ENCODE measurements around the gene DIPK1B. TPM values are rescaled to one million over a fixed set of nuclear protein-coding genes. Genes with fewer than 3 reads are reported as not detected.
A peak's percentile ranks its signal among the peaks of the same experiment; 100 is the strongest.
"Not testable (repeated sequence)": the region's sequence is repeated elsewhere in the genome, so short reads cannot be mapped to it uniquely, and the experiment has no call there.

The DIPK1B gene
- total RNA-seq, 2 donors from 2014 or later, result 2.0 to 25.7 TPM

DNA sequence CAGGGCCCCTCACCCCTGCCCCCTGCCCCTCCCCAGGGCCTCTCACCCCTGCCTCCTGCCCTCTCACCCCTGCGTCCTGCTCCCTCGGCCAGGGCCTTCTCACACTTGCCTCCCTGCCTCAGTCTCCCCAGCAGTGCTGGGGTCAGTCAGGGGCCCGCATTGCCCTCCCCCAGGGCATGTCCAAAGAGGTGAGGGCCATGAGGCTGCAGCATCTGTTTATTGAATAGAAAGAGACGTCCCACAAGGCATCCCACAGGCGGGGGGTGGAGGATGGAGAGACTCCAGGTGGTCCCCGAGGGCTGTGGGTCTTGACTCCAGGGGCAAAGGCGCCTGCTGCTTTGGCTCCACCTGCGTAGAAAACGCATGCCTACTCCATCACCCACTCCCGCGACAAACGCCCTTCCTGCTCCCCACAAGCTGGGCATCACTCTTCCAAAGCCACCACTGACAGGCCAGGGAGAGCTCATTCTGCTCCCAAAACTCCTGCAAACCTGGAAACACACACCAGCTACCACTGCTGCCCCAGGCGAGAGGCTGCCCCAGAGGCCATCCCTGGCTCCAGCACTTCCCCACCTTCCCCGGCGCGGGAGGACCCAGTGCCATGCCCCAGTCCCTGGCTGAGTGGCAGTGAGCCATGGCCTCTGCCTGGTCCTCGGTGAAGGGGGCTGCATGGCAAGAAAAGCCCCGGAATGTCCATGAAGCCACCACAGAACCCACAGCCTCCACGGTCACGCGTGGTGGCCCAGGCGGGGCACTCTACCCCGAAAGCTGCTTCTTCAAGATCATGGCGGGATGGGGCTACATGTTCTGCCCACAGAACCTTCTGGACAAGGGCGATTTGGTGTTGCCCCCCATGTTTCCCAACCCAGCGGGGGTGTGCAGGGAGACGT, 47.3 kb downstream of the DIPK1B start:
- H3K4me1 ChIP-seq, result no peaks in the 10 kb centered on the region
- intact Hi-C loops (cut with DNase I), result no loop called here
- WGBS, 2 donors, result 73 to 75% methylated on average over 18 to 27 of the region's 27 CpGs
- no peak for ATAC-seq
- H3K4me3 ChIP-seq, result no peak overlapping the region
- no peak for TF ChIP-seq POLR2A (IDR thresholded peaks at IDR 0.05)
- TF ChIP-seq, protein P1, sequence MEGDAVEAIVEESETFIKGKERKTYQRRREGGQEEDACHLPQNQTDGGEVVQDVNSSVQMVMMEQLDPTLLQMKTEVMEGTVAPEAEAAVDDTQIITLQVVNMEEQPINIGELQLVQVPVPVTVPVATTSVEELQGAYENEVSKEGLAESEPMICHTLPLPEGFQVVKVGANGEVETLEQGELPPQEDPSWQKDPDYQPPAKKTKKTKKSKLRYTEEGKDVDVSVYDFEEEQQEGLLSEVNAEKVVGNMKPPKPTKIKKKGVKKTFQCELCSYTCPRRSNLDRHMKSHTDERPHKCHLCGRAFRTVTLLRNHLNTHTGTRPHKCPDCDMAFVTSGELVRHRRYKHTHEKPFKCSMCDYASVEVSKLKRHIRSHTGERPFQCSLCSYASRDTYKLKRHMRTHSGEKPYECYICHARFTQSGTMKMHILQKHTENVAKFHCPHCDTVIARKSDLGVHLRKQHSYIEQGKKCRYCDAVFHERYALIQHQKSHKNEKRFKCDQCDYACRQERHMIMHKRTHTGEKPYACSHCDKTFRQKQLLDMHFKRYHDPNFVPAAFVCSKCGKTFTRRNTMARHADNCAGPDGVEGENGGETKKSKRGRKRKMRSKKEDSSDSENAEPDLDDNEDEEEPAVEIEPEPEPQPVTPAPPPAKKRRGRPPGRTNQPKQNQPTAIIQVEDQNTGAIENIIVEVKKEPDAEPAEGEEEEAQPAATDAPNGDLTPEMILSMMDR (IDR thresholded peaks at IDR 0.05), result no peak
- no peak for DNase-seq
- no peak overlapping the region for H3K27ac ChIP-seq
- H3K9me3 ChIP-seq, result peaks cover 0 to 6% (median 0%) of the 10 kb centered on the region in 3 donors
- no peaks in the 10 kb centered on the region for H3K27me3 ChIP-seq
- H3K36me3 ChIP-seq (replicated peaks in 1 of 2; ENCODE audit: insufficient read depth in 1 of 2, low read depth in 2 of 2), result no peaks in the 10 kb centered on the region

DNA sequence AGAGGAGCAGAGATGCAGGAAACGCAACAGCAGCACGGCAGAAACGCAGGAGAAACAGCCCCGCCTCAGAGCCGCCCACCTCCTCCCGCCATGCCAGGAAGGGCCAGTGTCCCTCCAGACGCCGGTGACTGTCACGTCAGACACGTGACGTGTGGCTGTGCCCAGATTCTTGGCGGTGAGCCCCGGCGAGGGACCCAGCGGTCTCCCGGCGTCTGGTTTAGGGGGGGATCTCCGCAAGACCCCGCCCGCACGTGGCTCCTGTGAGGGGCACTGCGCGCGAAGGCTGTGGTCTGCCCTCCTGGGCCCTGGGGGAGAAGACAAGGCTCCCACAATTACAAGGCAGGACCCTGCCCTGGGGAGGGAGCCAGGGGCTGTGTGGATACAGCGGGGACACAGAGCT, 48.1 kb downstream of the DIPK1B start:
- H3K4me1 ChIP-seq, result no peaks in the 10 kb centered on the region
- 61 to 85% methylated on average over 8 to 22 of the region's 25 CpGs for WGBS, 2 donors
- no peak overlapping the region for H3K27ac ChIP-seq
- H3K27me3 ChIP-seq, result no peaks in the 10 kb centered on the region
- H3K36me3 ChIP-seq (replicated peaks in 1 of 2; ENCODE audit: insufficient read depth in 1 of 2, low read depth in 2 of 2), result no peaks in the 10 kb centered on the region
- H3K9me3 ChIP-seq, result peaks cover 0 to 6% (median 0%) of the 10 kb centered on the region in 3 donors
- no peak for ATAC-seq
- TF ChIP-seq, protein P1 (IDR thresholded peaks at IDR 0.05), result no peak
- no peak for TF ChIP-seq POLR2A (IDR thresholded peaks at IDR 0.05)
- intact Hi-C loops (cut with DNase I), result no loop called here
- H3K4me3 ChIP-seq, result no peak overlapping the region
- no peak for DNase-seq

DNA sequence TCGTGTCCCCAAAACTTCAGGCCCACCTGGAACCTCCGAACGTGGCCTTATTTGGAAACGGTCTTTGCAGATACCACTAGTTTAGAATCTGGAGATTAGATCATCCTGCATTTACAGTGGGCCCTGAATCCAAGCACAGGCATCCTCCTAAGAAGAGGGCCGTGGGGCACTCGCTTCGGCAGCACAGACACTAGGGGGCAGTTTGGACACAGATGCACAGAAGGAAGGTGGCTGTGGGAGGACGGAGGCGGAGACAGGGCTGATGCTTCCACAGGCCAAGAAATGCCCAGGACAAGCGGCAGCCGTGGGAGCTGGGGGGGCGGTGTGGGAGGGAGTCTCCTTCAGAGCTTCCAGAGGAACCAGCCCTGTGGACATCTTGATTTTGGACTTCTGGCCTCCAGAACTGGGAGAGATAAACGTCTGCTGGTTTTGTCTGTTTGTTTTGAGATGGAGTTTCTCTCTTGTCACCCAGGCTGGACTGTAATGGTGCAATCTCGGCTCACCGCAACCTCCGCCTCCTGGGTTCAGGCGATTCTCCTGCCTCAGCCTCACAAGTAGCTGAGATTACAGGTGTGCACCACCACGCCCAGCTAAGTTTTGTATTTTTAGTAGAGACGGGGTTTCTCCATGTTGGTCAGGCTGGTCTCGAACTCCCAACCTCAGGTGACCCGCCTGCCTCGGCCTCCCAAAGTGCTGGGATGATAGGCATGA, 48.6 kb downstream of the DIPK1B start:
- TF ChIP-seq, protein P1 (IDR thresholded peaks at IDR 0.05), result peak; percentile 16 to 42 (median 28)
- ATAC-seq (peak; percentile 49), DNase-seq (peak; percentile 47 to 69 (median 62))
- H3K9me3 ChIP-seq; H3K27me3 ChIP-seq; H3K36me3 ChIP-seq (replicated peaks in 1 of 2; ENCODE audit: insufficient read depth in 1 of 2, low read depth in 2 of 2); intact Hi-C loops (cut with DNase I); H3K27ac ChIP-seq; H3K4me3 ChIP-seq; H3K4me1 ChIP-seq: not testable (repeated sequence)
- 32 to 43% methylated on average over 14 to 22 of the region's 22 CpGs for WGBS, 2 donors

DNA sequence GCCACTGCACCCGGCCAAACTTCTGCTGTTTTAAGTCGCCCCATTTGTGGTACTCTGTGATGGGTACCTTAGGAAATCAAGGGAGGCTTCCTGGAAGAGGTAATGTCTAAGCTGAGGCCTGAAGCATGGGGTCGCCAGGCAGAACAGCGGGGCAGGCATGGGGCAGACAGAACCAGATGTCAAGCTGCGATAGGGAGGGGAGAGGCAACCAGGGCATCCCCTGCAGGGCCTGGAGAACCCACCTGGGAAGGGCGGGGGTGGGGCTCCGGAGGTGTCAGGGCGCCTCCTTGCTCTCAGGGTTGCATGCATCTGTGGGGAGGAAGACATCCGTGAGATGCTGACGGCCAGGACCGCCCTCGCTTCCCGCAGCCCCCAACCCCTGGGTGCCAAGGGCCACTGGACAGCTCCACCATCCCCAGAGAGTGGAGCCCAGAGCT, 49.2 kb downstream of the DIPK1B start:
- no peak for DNase-seq
- WGBS, 2 donors, result 59 to 63% methylated on average over 7 to 11 of the region's 13 CpGs
- no peak overlapping the region for H3K27ac ChIP-seq
- no peaks in the 10 kb centered on the region for H3K9me3 ChIP-seq
- ATAC-seq, result no peak
- H3K4me1 ChIP-seq, result no peaks in the 10 kb centered on the region
- no peaks in the 10 kb centered on the region for H3K36me3 ChIP-seq (replicated peaks in 1 of 2; ENCODE audit: insufficient read depth in 1 of 2, low read depth in 2 of 2)
- H3K27me3 ChIP-seq, result no peaks in the 10 kb centered on the region
- intact Hi-C loops (cut with DNase I), result no loop called here
- TF ChIP-seq POLR2A (IDR thresholded peaks at IDR 0.05), result no peak
- TF ChIP-seq, protein P1 (IDR thresholded peaks at IDR 0.05), result no peak
- no peak overlapping the region for H3K4me3 ChIP-seq
